Naive thymus-derived CD4-positive, alpha-beta T cell (primary cell): ENCODE results near the gene KIDINS220. TPM values are rescaled to one million over a fixed set of nuclear protein-coding genes. Genes with fewer than 3 reads are reported as not detected.
A peak's percentile ranks its signal among the peaks of the same experiment; 100 is the strongest.

Source experiments
- ATAC-seq: fragments of 150-1000 bp; cut with Tn5 transposase; 2 replicates; pipeline ENCODE4 v1.10.0; 2021; ENCODE audit warnings: mild to moderate bottlenecking, moderate library complexity
- CTCF ChIA-PET: fragments of 350-600 bp; sonication (Branson Sonifier 250); formaldehyde crosslinking; loops from one replicate; lab custom pipeline; 2021; ENCODE audit warnings: antibody characterized with exemption; lab: Charles Lee
- POLR2A ChIA-PET: fragments of 350-600 bp; sonication (Branson Sonifier 250); formaldehyde crosslinking; loops from one replicate; lab custom pipeline; 2021; ENCODE audit warnings: antibody characterized with exemption, inconsistent platforms; lab: Charles Lee
- DNase-seq, 9 donors: peaks; one replicate each; pipeline versions ENCODE4 v3.0.0 to v3.0.0-alpha.2; 2020 to 2022; ENCODE audit warnings: mixed read lengths in 1 of 9
- H3K27ac ChIP-seq: one replicate; pipeline ENCODE4 v1.7.0; 2013; ENCODE audit warnings: mild to moderate bottlenecking, low read depth, low read length, moderate library complexity
- H3K27me3 ChIP-seq, 2 donors: one replicate each; pipeline ENCODE4 v1.7.0; 2013; ENCODE audit warnings: low read length in 2 of 2, mild to moderate bottlenecking in 2 of 2, moderate library complexity in 2 of 2; ENCODE audit not compliant: control insufficient read depth in 2 of 2, insufficient read depth in 2 of 2
- H3K36me3 ChIP-seq, 3 experiments: 1 replicate in 2 of 3; 2 replicates in 1 of 3; pipeline ENCODE4 v1.7.0; 2013; ENCODE audit warnings: low read length in 3 of 3, mild to moderate bottlenecking in 3 of 3, moderate library complexity in 1 of 3; ENCODE audit not compliant: insufficient read depth in 3 of 3, control insufficient read depth in 2 of 3
- H3K4me1 ChIP-seq, 2 donors: one replicate each; pipeline ENCODE4 v1.7.0; 2013; ENCODE audit warnings: low read length in 2 of 2, mild to moderate bottlenecking in 2 of 2, moderate library complexity in 1 of 2; ENCODE audit not compliant: control insufficient read depth in 2 of 2, insufficient read depth in 2 of 2
- H3K4me3 ChIP-seq: 2 replicates; pipeline ENCODE4 v1.7.0; 2013; ENCODE audit warnings: mild to moderate bottlenecking, low read length
- H3K9me3 ChIP-seq, 3 experiments: 1 replicate in 2 of 3; 2 replicates in 1 of 3; pipeline ENCODE4 v1.7.0; 2013; ENCODE audit warnings: low read length in 3 of 3; ENCODE audit not compliant: control insufficient read depth in 2 of 3
- H3K27ac Mint-ChIP-seq, 9 donors: one replicate each; pipeline ENCODE4 v1.8.0; 2020 to 2022; ENCODE audit warnings: mixed read lengths in 9 of 9, mild to moderate bottlenecking in 8 of 9, moderate library complexity in 5 of 9, inconsistent platforms in 2 of 9
- H3K27me3 Mint-ChIP-seq, 5 donors: one replicate each; pipeline ENCODE4 v1.8.0; 2021 to 2022; ENCODE audit warnings: mixed read lengths in 5 of 5, mild to moderate bottlenecking in 1 of 5
- H3K36me3 Mint-ChIP-seq, 5 donors: one replicate each; pipeline ENCODE4 v1.8.0; 2020 to 2022; ENCODE audit warnings: mixed read lengths in 5 of 5, mild to moderate bottlenecking in 3 of 5, inconsistent platforms in 1 of 5
- H3K4me1 Mint-ChIP-seq, 7 donors: one replicate each; pipeline ENCODE4 v1.8.0; 2020 to 2022; ENCODE audit warnings: mixed read lengths in 7 of 7, mild to moderate bottlenecking in 3 of 7, inconsistent platforms in 1 of 7
- H3K4me3 Mint-ChIP-seq, 10 donors: one replicate each; pipeline ENCODE4 v1.8.0; 2020 to 2022; ENCODE audit warnings: mild to moderate bottlenecking in 10 of 10, mixed read lengths in 10 of 10, moderate library complexity in 6 of 10, inconsistent platforms in 2 of 10
- H3K9me3 Mint-ChIP-seq, 11 donors: one replicate each; pipeline ENCODE4 v1.8.0; 2020 to 2022; ENCODE audit warnings: mixed read lengths in 11 of 11, mild to moderate bottlenecking in 4 of 11, inconsistent platforms in 1 of 11, moderate library complexity in 1 of 11
- intact Hi-C, 2 donors: fragments of 100-400 bp; cut with micrococcal nuclease; formaldehyde crosslinking; loops; one replicate each; pipeline ENCODE4 v1.15.1; 2023
- polyA plus RNA-seq, 2 donors: library from polyadenylated mRNA; unstranded; fragments of 300-500 nt; fragmentation: Illumina TruSeq; gene quantifications; one replicate each; pipeline ENCODE4 v1.2.3, GENCODE V29; 2021
- total RNA-seq, 6 experiments: library from RNA in 5 of 6; stranded (reverse) in 5 of 6; gene quantifications; 1 replicate in 5 of 6; 2 replicates in 1 of 6; pipeline ENCODE4 v1.2.3 and lab custom pipeline; 2021 to 2026

KIDINS220 gene
- total and polyA plus RNA-seq, 7 experiments from 2014 or later: 23.8 to 54.3 (median 43.0) TPM

DNA sequence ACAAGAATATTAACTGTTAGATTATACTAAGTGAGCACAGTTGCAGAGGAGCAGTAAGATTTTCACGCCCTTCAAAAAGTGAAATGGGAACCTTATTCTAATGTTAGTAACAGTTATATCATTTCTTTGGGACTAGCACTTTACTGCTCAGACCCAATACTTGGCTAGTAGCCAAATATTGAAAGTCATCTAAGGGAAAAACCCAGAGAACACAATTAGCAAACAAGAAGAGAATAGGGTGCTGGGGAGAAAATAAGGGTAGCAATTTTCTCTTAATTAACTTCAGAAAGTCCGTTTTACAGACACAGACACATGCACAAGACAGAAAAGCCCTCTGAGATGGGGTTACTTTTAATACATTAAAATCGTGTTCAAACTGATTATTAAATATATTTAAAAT, 83.8 kb downstream of the KIDINS220 start:
- Mint-ChIP-seq H3K27me3 (no peaks in the 10 kb centered on the region), H3K4me3 (no peak overlapping the region), H3K4me1 (peaks cover 0 to 8% (median 2%) of the 10 kb centered on the region in 7 donors), H3K36me3 (peaks cover 27 to 53% (median 36%) of the 10 kb centered on the region in 5 donors), H3K27ac (no peak overlapping the region), H3K9me3 (peaks cover 0 to 13% (median 8%) of the 10 kb centered on the region in 11 donors)
- peaks cover 0 to 35% (median 0%) of the 10 kb centered on the region in 3 experiments for H3K36me3 ChIP-seq
- intact Hi-C loops: no loop called here
- ChIA-PET CTCF (no interaction called here), POLR2A (no interaction called here)
- H3K9me3 ChIP-seq: peaks cover 0 to 7% (median 0%) of the 10 kb centered on the region in 3 experiments
- H3K4me1 ChIP-seq: no peaks in the 10 kb centered on the region
- H3K4me3 ChIP-seq: no peak overlapping the region
- H3K27me3 ChIP-seq: no peaks in the 10 kb centered on the region
- no peak overlapping the region for H3K27ac ChIP-seq
- DNase-seq: no peak
- no peak for ATAC-seq

DNA sequence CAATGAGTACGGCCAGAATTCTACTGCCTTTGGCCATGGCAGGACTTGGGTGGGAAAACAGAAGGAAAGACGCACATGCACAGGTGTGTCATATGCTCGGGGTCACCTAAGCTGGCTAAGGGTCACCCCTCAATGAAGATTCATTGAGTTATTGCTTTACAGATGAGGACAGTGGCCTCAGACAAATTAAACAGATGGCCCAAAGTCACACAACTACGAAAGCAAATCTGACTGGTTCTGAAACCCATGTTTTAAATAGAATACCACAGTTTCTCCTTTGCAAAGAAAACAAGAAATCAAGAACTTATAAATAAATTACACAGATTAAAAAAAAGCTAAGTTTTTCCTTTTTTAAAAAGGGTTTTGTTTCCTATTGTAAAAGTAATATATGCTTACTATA, 85.0 kb downstream of the KIDINS220 start:
- no peak overlapping the region for H3K4me3 ChIP-seq
- POLR2A ChIA-PET: no interaction called here
- CTCF ChIA-PET: no interaction called here
- no peak overlapping the region for H3K27ac ChIP-seq
- intact Hi-C loops: no loop called here
- Mint-ChIP-seq H3K4me1 (peaks cover 0 to 8% (median 0%) of the 10 kb centered on the region in 7 donors), H3K9me3 (peaks cover 0 to 11% (median 6%) of the 10 kb centered on the region in 11 donors), H3K36me3 (peaks cover 15 to 44% (median 26%) of the 10 kb centered on the region in 5 donors), H3K27me3 (no peaks in the 10 kb centered on the region), H3K4me3 (no peak overlapping the region), H3K27ac (no peak overlapping the region)
- H3K9me3 ChIP-seq: peaks cover 0 to 7% (median 0%) of the 10 kb centered on the region in 3 experiments
- DNase-seq (no peak), ATAC-seq (no peak)
- no peaks in the 10 kb centered on the region for H3K27me3 ChIP-seq
- no peaks in the 10 kb centered on the region for H3K4me1 ChIP-seq
- peaks cover 0 to 25% (median 0%) of the 10 kb centered on the region in 3 experiments for H3K36me3 ChIP-seq

DNA sequence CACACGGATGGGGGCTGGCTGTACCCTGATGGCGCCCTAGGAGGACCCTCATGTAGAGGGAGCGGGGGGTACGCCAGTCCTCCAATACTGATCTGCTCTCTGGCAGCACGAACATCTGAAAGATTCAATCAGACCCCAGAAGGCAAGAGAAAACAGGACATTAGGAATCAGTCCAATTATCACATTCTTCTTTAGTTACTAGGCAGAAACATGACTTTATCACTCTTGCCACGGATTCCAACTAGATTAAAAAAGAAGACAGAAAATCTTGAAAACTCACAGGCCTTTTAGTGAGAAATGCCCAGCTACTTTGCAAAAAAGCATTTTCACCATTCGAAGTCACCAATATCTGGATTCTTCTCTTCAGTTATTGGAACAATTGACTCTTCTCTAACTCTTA, 87.2 kb downstream of the KIDINS220 start:
- Mint-ChIP-seq H3K4me1 (peaks cover 0 to 7% (median 0%) of the 10 kb centered on the region in 7 donors), H3K9me3 (no peaks in the 10 kb centered on the region), H3K27ac (no peak overlapping the region), H3K36me3 (peaks cover 6 to 32% (median 9%) of the 10 kb centered on the region in 5 donors), H3K4me3 (no peak overlapping the region), H3K27me3 (no peaks in the 10 kb centered on the region)
- no peak overlapping the region for H3K27ac ChIP-seq
- ATAC-seq (no peak), DNase-seq (no peak)
- POLR2A ChIA-PET: no interaction called here
- H3K4me3 ChIP-seq: no peak overlapping the region
- intact Hi-C loops: no loop called here
- peaks cover 0 to 16% (median 0%) of the 10 kb centered on the region in 3 experiments for H3K36me3 ChIP-seq
- H3K9me3 ChIP-seq: no peaks in the 10 kb centered on the region
- H3K4me1 ChIP-seq: no peaks in the 10 kb centered on the region
- H3K27me3 ChIP-seq: no peaks in the 10 kb centered on the region
- CTCF ChIA-PET: no interaction called here

DNA sequence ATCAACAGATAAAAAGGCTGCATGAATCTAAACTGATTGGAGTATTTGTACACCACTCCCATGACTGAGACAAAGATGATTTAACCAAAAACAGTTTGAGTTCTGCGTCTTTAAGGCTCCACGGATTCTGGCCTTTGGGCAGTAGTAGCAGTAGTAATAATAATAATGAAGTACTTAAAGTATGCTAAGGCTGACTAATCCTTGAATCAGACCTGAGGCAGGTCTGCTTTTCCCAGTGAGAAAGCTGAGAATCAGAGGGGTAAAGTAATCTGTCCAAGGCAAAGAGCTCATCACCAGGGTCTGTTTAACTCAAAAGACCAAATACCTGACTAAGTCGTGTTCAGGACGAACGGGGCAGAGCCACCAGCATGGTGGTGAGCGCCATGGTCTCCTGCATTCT, 94.2 kb downstream of the KIDINS220 start:
- ChIA-PET POLR2A (no interaction called here), CTCF (no interaction called here)
- H3K27me3 Mint-ChIP-seq: no peaks in the 10 kb centered on the region
- no peak overlapping the region for H3K4me3 Mint-ChIP-seq
- no peak overlapping the region for H3K4me3 ChIP-seq
- H3K9me3 Mint-ChIP-seq: no peaks in the 10 kb centered on the region
- intact Hi-C loops: no loop called here
- peaks cover 0 to 16% (median 13%) of the 10 kb centered on the region in 3 experiments for H3K36me3 ChIP-seq
- H3K4me1 ChIP-seq: no peaks in the 10 kb centered on the region
- no peaks in the 10 kb centered on the region for H3K27me3 ChIP-seq
- peaks cover 4 to 34% (median 15%) of the 10 kb centered on the region in 5 donors for H3K36me3 Mint-ChIP-seq
- H3K27ac ChIP-seq: no peak overlapping the region
- ATAC-seq (no peak), DNase-seq (no peak)
- H3K9me3 ChIP-seq: no peaks in the 10 kb centered on the region
- no peak overlapping the region for H3K27ac Mint-ChIP-seq
- H3K4me1 Mint-ChIP-seq: peaks cover 0 to 4% (median 0%) of the 10 kb centered on the region in 7 donors

DNA sequence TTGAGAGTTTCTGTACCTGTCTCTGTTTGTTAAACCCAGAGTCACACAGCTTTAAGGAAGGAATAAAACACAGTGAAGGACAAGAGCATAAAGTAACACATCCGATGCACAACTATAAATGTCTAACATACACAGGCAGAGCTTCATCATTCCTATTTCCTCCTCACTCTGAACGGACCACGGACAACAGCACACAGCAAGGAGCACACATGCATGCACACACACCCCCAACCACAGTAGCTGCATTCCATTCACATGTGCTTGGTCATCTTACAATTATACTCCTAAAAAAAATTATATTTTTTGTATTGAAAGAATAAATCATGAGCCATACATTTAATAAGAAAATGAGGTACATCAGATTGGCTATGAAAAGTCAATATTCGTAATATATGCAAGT, 97.3 kb downstream of the KIDINS220 start:
- ATAC-seq (no peak), DNase-seq (no peak)
- H3K4me3 Mint-ChIP-seq: no peak overlapping the region
- H3K4me3 ChIP-seq: no peak overlapping the region
- H3K27me3 Mint-ChIP-seq: no peaks in the 10 kb centered on the region
- no peaks in the 10 kb centered on the region for H3K27me3 ChIP-seq
- intact Hi-C loops: no loop called here
- H3K27ac Mint-ChIP-seq: peak overlapping the region in 1 of 9 donors; percentile 27
- no peak overlapping the region for H3K27ac ChIP-seq
- ChIA-PET CTCF (no interaction called here), POLR2A (no interaction called here)
- H3K4me1 Mint-ChIP-seq: peaks cover 0 to 4% (median 0%) of the 10 kb centered on the region in 7 donors
- no peaks in the 10 kb centered on the region for H3K9me3 ChIP-seq
- H3K4me1 ChIP-seq: no peaks in the 10 kb centered on the region
- H3K36me3 ChIP-seq: peaks cover 0 to 34% (median 19%) of the 10 kb centered on the region in 3 experiments
- H3K36me3 Mint-ChIP-seq: peaks cover 1 to 42% (median 20%) of the 10 kb centered on the region in 5 donors
- H3K9me3 Mint-ChIP-seq: no peaks in the 10 kb centered on the region

DNA sequence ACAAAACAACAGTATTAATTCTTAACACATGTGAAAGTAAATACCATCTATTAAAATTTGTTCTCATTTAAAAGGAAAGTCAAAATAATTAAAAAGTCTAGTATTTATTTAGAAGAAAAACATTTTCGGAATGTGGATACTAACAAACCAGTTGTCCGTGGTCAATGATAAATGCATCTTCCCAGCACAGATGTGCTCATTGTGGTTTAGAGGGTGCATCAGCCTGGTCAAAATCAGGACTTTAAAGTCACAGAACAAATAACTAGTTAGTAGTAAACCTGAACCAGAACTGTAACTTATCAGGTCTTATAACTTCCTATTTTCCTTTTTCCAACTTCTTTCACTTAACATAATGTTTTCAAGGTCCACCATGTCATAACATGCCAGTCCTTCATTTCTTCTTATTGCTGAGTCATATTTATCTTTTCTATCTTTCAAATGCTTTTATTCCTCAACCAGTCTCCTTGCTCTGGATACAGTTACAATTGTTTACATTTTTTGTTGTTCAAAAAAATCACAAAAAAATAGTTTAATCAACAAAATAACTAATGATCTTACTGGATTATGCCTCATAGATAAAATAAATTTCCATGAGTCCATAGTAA, 99.7 kb downstream of the KIDINS220 start:
- Histone ChIP-seq H3K27me3 (no peaks in the 10 kb centered on the region), H3K36me3 (peaks cover 11 to 48% (median 12%) of the 10 kb centered on the region in 3 experiments), H3K4me3 (no peak overlapping the region), H3K4me1 (no peaks in the 10 kb centered on the region), H3K9me3 (no peaks in the 10 kb centered on the region), H3K27ac (no peak overlapping the region)
- ChIA-PET POLR2A (no interaction called here), CTCF (interaction anchor here (0.6 to 1.5 kb wide), 2 partner anchors 981 to 1534 kb away, joined by 3 to 4 read pairs; no protein-coding TSS in a partner anchor)
- H3K4me1 Mint-ChIP-seq: peaks cover 0 to 4% (median 0%) of the 10 kb centered on the region in 7 donors
- H3K9me3 Mint-ChIP-seq: no peaks in the 10 kb centered on the region
- intact Hi-C loops: no loop called here
- no peaks in the 10 kb centered on the region for H3K27me3 Mint-ChIP-seq
- ATAC-seq (no peak), DNase-seq (no peak)
- H3K36me3 Mint-ChIP-seq: peaks cover 7 to 40% (median 21%) of the 10 kb centered on the region in 5 donors
- H3K4me3 Mint-ChIP-seq: no peak overlapping the region
- H3K27ac Mint-ChIP-seq: peak overlapping the region in 1 of 9 donors; percentile 2

DNA sequence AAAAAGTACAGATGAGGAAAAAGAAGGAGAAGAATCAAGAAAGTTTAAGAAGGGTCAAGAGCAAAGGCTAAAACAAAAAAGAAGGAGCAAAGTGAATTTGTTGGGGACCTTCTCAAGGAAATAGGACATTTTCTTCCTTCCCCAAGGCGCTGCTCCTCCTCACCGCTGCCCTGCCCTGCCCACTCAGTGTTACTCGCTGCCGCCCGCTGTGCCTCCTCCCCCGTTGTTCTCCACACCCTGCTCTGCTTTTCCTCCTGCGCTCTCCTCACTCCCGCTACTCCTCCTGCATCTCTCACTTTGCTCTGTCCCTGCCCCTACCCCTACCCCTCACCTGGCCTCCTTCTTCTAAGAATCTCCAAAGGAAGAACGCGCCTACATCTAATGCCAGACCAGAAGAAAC, 104.8 kb downstream of the KIDINS220 start:
- Histone ChIP-seq H3K9me3 (no peaks in the 10 kb centered on the region), H3K4me1 (no peaks in the 10 kb centered on the region), H3K27me3 (no peaks in the 10 kb centered on the region), H3K27ac (no peak overlapping the region), H3K36me3 (peaks cover 24 to 78% (median 28%) of the 10 kb centered on the region in 3 experiments), H3K4me3 (no peak overlapping the region)
- Mint-ChIP-seq H3K27ac (peak overlapping the region in 2 of 9 donors; percentile 20 to 69), H3K4me1 (no peaks in the 10 kb centered on the region), H3K36me3 (peaks cover 20 to 64% (median 57%) of the 10 kb centered on the region in 5 donors), H3K9me3 (no peaks in the 10 kb centered on the region), H3K4me3 (no peak overlapping the region), H3K27me3 (no peaks in the 10 kb centered on the region)
- ChIA-PET POLR2A (no interaction called here), CTCF (no interaction called here)
- no peak for ATAC-seq
- no peak for DNase-seq
- intact Hi-C loops: no loop called here
